ENCODE results near the gene VPS45.

Gene VPS45

GRCh38 chr1:150067184-150068108 lies at the start of gene VPS45:
Gene VPS45, plus strand, starts transcription at chr1:150067776. Its CDS starts 82 bp downstream, at chr1:150067858.
- Histone ChIP-seq H3K36me3 (ENCODE audit: insufficient read depth, low read length) (peaks cover 23% of the 10 kb centered on the region), H3K4me3 (peak within 1 kb of the TSS; percentile 99), H3K9ac (ENCODE audit: insufficient read length) (peak within 1 kb of the TSS; percentile 99), H3K9me3 (ENCODE audit: low read depth, low read length) (no peaks in the 10 kb centered on the region), H3K27ac (peak within 1 kb of the TSS; percentile 97)
- peak; percentile 93 for DNase-seq (ENCODE audit: low read depth, low spot score)
- peak; percentile 52 for TF ChIP-seq POLR2AphosphoS5 (IDR thresholded peaks at IDR 0.05; ENCODE audit: borderline replicate concordance, low read depth, low read length)
- TF ChIP-seq EZH2 (IDR thresholded peaks at IDR 0.05) = no peak
- TF ChIP-seq FOXP2 (optimal IDR thresholded peaks at IDR 0.05; ENCODE audit: control extremely low read depth, extremely low read length, insufficient read depth) = no peak

GRCh38 chr1:150018165-150018564 lies 49.4 kb upstream of the VPS45 start:
- no peak overlapping the region for H3K27ac ChIP-seq
- no peaks in the 10 kb centered on the region for H3K36me3 ChIP-seq (ENCODE audit: insufficient read depth, low read length)
- TF ChIP-seq POLR2AphosphoS5 (IDR thresholded peaks at IDR 0.05; ENCODE audit: borderline replicate concordance, low read depth, low read length) = no peak
- no peak for TF ChIP-seq EZH2 (IDR thresholded peaks at IDR 0.05)
- TF ChIP-seq FOXP2 (optimal IDR thresholded peaks at IDR 0.05; ENCODE audit: control extremely low read depth, extremely low read length, insufficient read depth) = no peak
- H3K9me3 ChIP-seq (ENCODE audit: low read depth, low read length) = no peaks in the 10 kb centered on the region
- DNase-seq (ENCODE audit: low read depth, low spot score) = no peak
- H3K9ac ChIP-seq (ENCODE audit: insufficient read length) = no peak overlapping the region
- no peak overlapping the region for H3K4me3 ChIP-seq

- Histone ChIP-seq H3K27ac (no peak overlapping the region), H3K9ac (ENCODE audit: insufficient read length) (no peak overlapping the region), H3K4me3 (no peak overlapping the region), H3K36me3 (ENCODE audit: insufficient read depth, low read length) (no peaks in the 10 kb centered on the region), H3K9me3 (ENCODE audit: low read depth, low read length) (no peaks in the 10 kb centered on the region)
- DNase-seq (ENCODE audit: low read depth, low spot score) = no peak
- TF ChIP-seq EZH2 (IDR thresholded peaks at IDR 0.05) = no peak
- no peak for TF ChIP-seq FOXP2 (optimal IDR thresholded peaks at IDR 0.05; ENCODE audit: control extremely low read depth, extremely low read length, insufficient read depth)
- no peak for TF ChIP-seq POLR2AphosphoS5 (IDR thresholded peaks at IDR 0.05; ENCODE audit: borderline replicate concordance, low read depth, low read length)
These were observed 46.9 kb upstream of the VPS45 start for GRCh38 chr1:150020711-150021110.

GRCh38 chr1:150021191-150021694 lies 46.3 kb upstream of the VPS45 start:
- DNase-seq (ENCODE audit: low read depth, low spot score) = no peak
- Histone ChIP-seq H3K27ac (no peak overlapping the region), H3K9ac (ENCODE audit: insufficient read length) (no peak overlapping the region), H3K9me3 (ENCODE audit: low read depth, low read length) (no peaks in the 10 kb centered on the region), H3K4me3 (no peak overlapping the region), H3K36me3 (ENCODE audit: insufficient read depth, low read length) (no peaks in the 10 kb centered on the region)
- no peak for TF ChIP-seq POLR2AphosphoS5 (IDR thresholded peaks at IDR 0.05; ENCODE audit: borderline replicate concordance, low read depth, low read length)
- TF ChIP-seq EZH2 (IDR thresholded peaks at IDR 0.05) = no peak
- TF ChIP-seq FOXP2 (optimal IDR thresholded peaks at IDR 0.05; ENCODE audit: control extremely low read depth, extremely low read length, insufficient read depth) = no peak

GRCh38 chr1:150022357-150022756 lies 45.2 kb upstream of the VPS45 start:
- Histone ChIP-seq H3K4me3 (no peak overlapping the region), H3K9me3 (ENCODE audit: low read depth, low read length) (no peaks in the 10 kb centered on the region), H3K36me3 (ENCODE audit: insufficient read depth, low read length) (no peaks in the 10 kb centered on the region), H3K27ac (no peak overlapping the region), H3K9ac (ENCODE audit: insufficient read length) (no peak overlapping the region)
- no peak for DNase-seq (ENCODE audit: low read depth, low spot score)
- no peak for TF ChIP-seq EZH2 (IDR thresholded peaks at IDR 0.05)
- no peak for TF ChIP-seq POLR2AphosphoS5 (IDR thresholded peaks at IDR 0.05; ENCODE audit: borderline replicate concordance, low read depth, low read length)
- no peak for TF ChIP-seq FOXP2 (optimal IDR thresholded peaks at IDR 0.05; ENCODE audit: control extremely low read depth, extremely low read length, insufficient read depth)

GRCh38 chr1:150024156-150024555 lies 43.4 kb upstream of the VPS45 start:
- no peak overlapping the region for H3K4me3 ChIP-seq
- no peak for DNase-seq (ENCODE audit: low read depth, low spot score)
- no peaks in the 10 kb centered on the region for H3K9me3 ChIP-seq (ENCODE audit: low read depth, low read length)
- no peaks in the 10 kb centered on the region for H3K36me3 ChIP-seq (ENCODE audit: insufficient read depth, low read length)
- TF ChIP-seq POLR2AphosphoS5 (IDR thresholded peaks at IDR 0.05; ENCODE audit: borderline replicate concordance, low read depth, low read length) (no peak), FOXP2 (optimal IDR thresholded peaks at IDR 0.05; ENCODE audit: control extremely low read depth, extremely low read length, insufficient read depth) (no peak), EZH2 (IDR thresholded peaks at IDR 0.05) (no peak)
- no peak overlapping the region for H3K9ac ChIP-seq (ENCODE audit: insufficient read length)
- no peak overlapping the region for H3K27ac ChIP-seq

- no peaks in the 10 kb centered on the region for H3K9me3 ChIP-seq (ENCODE audit: low read depth, low read length)
- H3K27ac ChIP-seq = no peak overlapping the region
- no peaks in the 10 kb centered on the region for H3K36me3 ChIP-seq (ENCODE audit: insufficient read depth, low read length)
- H3K4me3 ChIP-seq = no peak overlapping the region
- DNase-seq (ENCODE audit: low read depth, low spot score) = no peak
- TF ChIP-seq EZH2 (IDR thresholded peaks at IDR 0.05) = no peak
- TF ChIP-seq POLR2AphosphoS5 (IDR thresholded peaks at IDR 0.05; ENCODE audit: borderline replicate concordance, low read depth, low read length) = no peak
- H3K9ac ChIP-seq (ENCODE audit: insufficient read length) = no peak overlapping the region
These were observed 39.3 kb upstream of the VPS45 start for GRCh38 chr1:150028322-150028721.

GRCh38 chr1:150034336-150034735 lies 33.2 kb upstream of the VPS45 start:
- no peak for TF ChIP-seq FOXP2 (optimal IDR thresholded peaks at IDR 0.05; ENCODE audit: control extremely low read depth, extremely low read length, insufficient read depth)
- no peak for TF ChIP-seq POLR2AphosphoS5 (IDR thresholded peaks at IDR 0.05; ENCODE audit: borderline replicate concordance, low read depth, low read length)
- TF ChIP-seq EZH2 (IDR thresholded peaks at IDR 0.05) = no peak
- DNase-seq (ENCODE audit: low read depth, low spot score) = no peak
- H3K36me3 ChIP-seq (ENCODE audit: insufficient read depth, low read length) = no peaks in the 10 kb centered on the region

More at GRCh38 chr1:150034336-150034735, 33.2 kb upstream of the VPS45 start:
- no peaks in the 10 kb centered on the region for H3K9me3 ChIP-seq (ENCODE audit: low read depth, low read length)
- no peak overlapping the region for H3K9ac ChIP-seq (ENCODE audit: insufficient read length)
- H3K27ac ChIP-seq = no peak overlapping the region
- no peak overlapping the region for H3K4me3 ChIP-seq

All from SK-N-MC (cell line).